GM19043 (cell line): Measurements from ENCODE around the gene ZNF140.

ENCODE experiments used
- ATAC-seq: cut with Tn5 transposase; IDR thresholded peaks from one replicate; pipeline ENCODE4 v1.9.1; 2021; ENCODE audit warnings: low read depth; ENCODE audit not compliant: unreplicated experiment

ZNF140 gene

DNA sequence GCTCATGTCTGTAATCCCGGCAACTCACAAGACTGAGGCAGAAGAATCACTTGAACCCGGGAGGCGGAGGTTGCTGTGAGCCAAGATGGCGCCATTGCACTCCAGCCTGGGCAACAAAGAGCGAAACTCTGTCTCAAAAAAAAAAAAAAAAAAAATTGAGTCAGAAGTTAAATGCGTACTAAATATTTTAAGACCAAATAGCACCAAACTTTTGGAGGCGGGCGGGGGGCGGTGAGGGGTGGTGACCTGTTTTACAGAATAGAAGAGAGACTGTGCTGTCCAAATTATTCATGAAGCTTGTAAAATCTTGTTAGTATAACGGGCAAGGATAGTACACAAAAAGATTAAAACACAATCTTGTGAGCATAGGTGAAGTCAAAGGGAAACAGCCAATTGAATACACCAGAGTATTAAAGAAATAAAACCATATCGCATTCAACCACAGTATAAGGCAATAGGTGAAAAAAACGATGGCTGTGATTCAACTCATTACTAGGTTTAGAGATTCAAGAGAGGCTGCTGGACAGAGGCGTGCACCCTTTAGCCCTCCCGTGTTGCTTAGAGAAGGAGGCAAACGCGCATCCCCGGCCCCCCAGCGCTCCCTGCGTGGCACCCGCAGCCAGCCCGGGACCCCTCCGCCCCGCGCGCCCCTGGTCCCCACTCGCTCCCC lies 48.8 kb downstream of the ZNF140 start:
- peak; percentile 12 for ATAC-seq

DNA sequence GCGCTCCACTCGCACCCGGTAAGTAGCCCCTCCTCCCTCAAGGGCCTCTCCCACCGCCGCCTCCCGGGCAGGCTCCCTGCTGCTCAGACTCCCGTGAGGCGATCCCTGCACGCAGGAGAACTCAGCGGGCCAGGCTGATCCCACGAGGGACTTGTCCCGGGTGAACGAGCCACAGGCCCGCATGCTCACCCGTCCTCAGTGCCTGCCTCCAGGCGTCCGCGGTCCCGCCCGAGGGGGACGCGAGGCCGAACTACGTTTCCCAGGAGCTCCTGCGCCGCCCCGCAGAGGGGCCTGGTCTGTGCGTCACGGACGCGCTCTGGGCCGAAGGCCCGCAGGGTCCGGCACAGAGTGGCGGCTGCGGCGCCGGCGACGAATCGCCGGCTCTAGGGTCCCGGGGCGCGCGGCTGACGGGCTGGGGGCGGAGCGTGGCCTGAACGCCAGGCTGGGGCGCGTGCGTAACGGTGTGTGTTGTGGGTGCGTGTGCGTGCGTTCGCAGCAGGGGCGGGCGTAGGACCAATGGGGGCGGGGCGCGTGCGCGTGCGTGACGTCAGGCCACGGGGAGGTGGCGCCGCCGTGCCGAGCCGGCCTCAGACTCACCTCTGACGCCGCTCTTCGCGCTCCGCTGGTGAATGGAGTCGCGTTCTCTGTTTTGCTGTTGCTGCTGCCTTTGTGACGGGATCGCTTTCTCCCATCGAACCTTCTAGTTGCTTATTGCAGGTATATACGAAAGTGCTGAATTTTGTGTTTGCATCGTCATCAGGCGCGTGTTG lies 49.5 kb downstream of the ZNF140 start, which contains the start of the genes ZNF10 and ZNF891:
TSS of gene ZNF10 (plus strand) at position 590 of the 770 bp plus-strand sequence. CDS start 13,866 bp downstream, outside the sequence.
TSS of gene ZNF891 (minus strand) at position 237 of the 770 bp plus-strand sequence. CDS start 8,356 bp downstream, outside the sequence.
- ATAC-seq, result peak; percentile 93

DNA sequence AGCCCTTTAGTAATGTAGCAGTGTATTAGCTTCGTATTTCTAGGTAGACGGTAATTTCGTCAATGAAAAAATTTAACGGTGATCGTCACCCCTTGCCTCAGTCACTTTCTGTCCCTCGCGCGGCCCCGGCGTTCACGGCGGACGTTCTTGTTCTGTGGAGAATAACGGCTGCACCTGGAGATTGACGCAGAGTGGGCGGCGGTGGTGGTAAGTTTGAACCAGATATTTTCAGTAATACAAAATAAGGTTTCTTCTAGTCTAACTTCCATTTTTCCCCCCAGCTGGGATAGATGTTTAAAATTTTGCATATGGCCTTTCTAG lies 50.0 kb downstream of the ZNF140 start:
- ATAC-seq, result no peak

- no peak for ATAC-seq
Observed at GRCh38 chr12:133135747-133136146, 55.0 kb downstream of the ZNF140 start.

GRCh38 chr12:133145981-133146380 lies 65.3 kb downstream of the ZNF140 start:
- no peak for ATAC-seq

- no peak for ATAC-seq
Observed at GRCh38 chr12:133156125-133156690, 75.5 kb downstream of the ZNF140 start.
